Adrenal gland (tissue), 12 donors: Measurements from ENCODE around the gene ZNF652. TPM values are rescaled to one million over a fixed set of nuclear protein-coding genes. Genes with fewer than 3 reads are reported as not detected.

Experiments
- DNase-seq, 7 donors: peaks; one replicate each; pipeline ENCODE4 v3.0.0-alpha.2; 2019 to 2020
- H3K27ac ChIP-seq, 5 donors: fragments of 200-600 bp; sonication (generic) in 4 of 5; 1 replicate in 3 of 5; 2 replicates in 2 of 5; pipeline versions ENCODE4 v1.5.1 to v1.8.0; 2016 to 2020; ENCODE audit warnings: mild to moderate bottlenecking in 1 of 5
- H3K27me3 ChIP-seq: fragments of 200-600 bp; 2 replicates; pipeline ENCODE4 v1.8.0; 2021
- H3K36me3 ChIP-seq, 2 donors: fragments of 200-600 bp; replicated peaks in 1 of 2; 1 replicate in 1 of 2; 2 replicates in 1 of 2; pipeline versions ENCODE4 v1.5.1 to v1.8.0; 2018 to 2022
- H3K4me1 ChIP-seq, 2 donors: fragments of 200-600 bp; replicated peaks in 1 of 2; 1 replicate in 1 of 2; 2 replicates in 1 of 2; pipeline versions ENCODE4 v1.5.1 to v1.8.0; 2018 to 2021
- H3K4me3 ChIP-seq, 4 donors: fragments of 200-600 bp; sonication (generic) in 3 of 4; one replicate each; pipeline ENCODE4 v1.5.1; 2016 to 2018
- H3K9me3 ChIP-seq, 3 donors: fragments of 200-600 bp; sonication (generic) in 1 of 3; replicated peaks in 1 of 3; 1 replicate in 2 of 3; 2 replicates in 1 of 3; pipeline versions ENCODE4 v1.5.1 to v1.8.0; 2016 to 2021
- POLR2A ChIP-seq, 2 donors: fragments of 450-650 bp; IDR thresholded peaks; one replicate each; pipeline ENCODE4 v1.6.1; 2017; ENCODE audit warnings: antibody characterized with exemption in 2 of 2, mild to moderate bottlenecking in 2 of 2, moderate library complexity in 1 of 2
- WGBS, 4 donors: extraction: QIAGEN DNeasy Blood & Tissue Kit in 2 of 4; methylation state at CpG; one replicate each; pipeline versions ENCODE4 v1.1.5 to v1.1.7; 2013 to 2017; 5-methylcytosine and 5-hydroxymethylcytosine counted together
- intact Hi-C, 2 donors: fragments of 100-400 bp; cut with DNase I; formaldehyde crosslinking; loops; one replicate each; pipeline versions ENCODE4 v1.14.1 to v1.15.0; 2022 to 2023
- polyA plus RNA-seq, 3 donors: library from polyadenylated mRNA; stranded (reverse); fragments of 200-250 nt in 2 of 3; fragments of 350-450 nt in 1 of 3; fragmentation: Illumina TruSeq in 1 of 3; extraction: RNeasy Lipid Tissue Mini Kit (QIAGEN cat#74804) in 1 of 3; gene quantifications; one replicate each; pipeline ENCODE4 v1.2.3, GENCODE V29; 2013 to 2014
- total RNA-seq, 9 donors: library from RNA; depleted of rRNA in 4 of 9; stranded (reverse); fragments of >200 nt in 4 of 9; fragments of 120-200 nt in 1 of 9; fragmentation: NEBNext Ultra II Directional in 1 of 9; extraction: Animal tissue kit (Norgen Biotek cat#: 25700) in 1 of 9; gene quantifications; one replicate each; pipeline versions ENCODE4 v1.1.0 to v1.2.4, GENCODE V29; 2013 to 2023
- TF ChIP-seq, protein P1 (sequence below), 6 experiments: fragments of 450-650 bp in 4 of 6; fragments of 200-600 bp in 2 of 6; sonication (generic) in 1 of 6; IDR thresholded peaks; 1 replicate in 5 of 6; 2 replicates in 1 of 6; pipeline versions ENCODE4 v1.5.1 to v1.8.0; 2016 to 2021; ENCODE audit warnings: antibody characterized with exemption in 6 of 6, mild to moderate bottlenecking in 2 of 6, moderate library complexity in 1 of 6
- donor health status: healthy with polysubstance abuse.
- donor health status: Bipolar disorder and iron deficiency.
- donor health status: DM: yes; HTN: yes; CAD: no.
- donor health status: DM: no; HTN: no; CAD: no.
- donor health status: DM: no; HTN: no; CAD: no.
- donor health status: DM: yes; HTN: yes; CAD: no.

ZNF652 gene
- total and polyA plus RNA-seq, 12 donors = 22.7 to 58.7 (median 48.1) TPM

DNA sequence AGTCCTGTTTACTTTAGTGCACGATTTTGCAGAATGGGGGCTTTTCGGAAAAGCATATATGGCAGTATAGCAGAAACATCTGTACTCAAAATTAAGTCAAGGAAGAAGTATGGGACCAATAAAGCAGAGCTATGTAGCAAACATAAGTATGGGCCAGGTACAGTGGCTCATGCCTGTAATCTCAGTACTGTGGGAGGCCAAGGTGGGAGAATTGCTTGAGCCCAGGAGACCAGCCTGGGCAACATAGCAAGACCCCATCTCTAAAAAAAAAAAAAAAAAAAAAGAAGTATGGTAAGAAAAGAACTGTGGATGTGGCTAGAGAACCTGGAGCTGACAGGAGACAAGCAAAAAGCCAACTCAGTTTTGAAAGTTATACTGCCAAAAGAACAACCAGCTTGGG, 36.1 kb downstream of the ZNF652 start:
- H3K36me3 ChIP-seq = no peaks in the 10 kb centered on the region
- no peaks in the 10 kb centered on the region for H3K27me3 ChIP-seq
- intact Hi-C loops = no loop called here
- DNase-seq = no peak
- H3K4me1 ChIP-seq = peaks cover 5 to 8% of the 10 kb centered on the region in 2 donors
- 93 to 98% (median 96%) methylated on average over 2 of the region's 2 CpGs for WGBS, 4 donors
- H3K27ac ChIP-seq = no peak overlapping the region
- no peak for TF ChIP-seq POLR2A (IDR thresholded peaks at IDR 0.05)
- TF ChIP-seq, protein P1, sequence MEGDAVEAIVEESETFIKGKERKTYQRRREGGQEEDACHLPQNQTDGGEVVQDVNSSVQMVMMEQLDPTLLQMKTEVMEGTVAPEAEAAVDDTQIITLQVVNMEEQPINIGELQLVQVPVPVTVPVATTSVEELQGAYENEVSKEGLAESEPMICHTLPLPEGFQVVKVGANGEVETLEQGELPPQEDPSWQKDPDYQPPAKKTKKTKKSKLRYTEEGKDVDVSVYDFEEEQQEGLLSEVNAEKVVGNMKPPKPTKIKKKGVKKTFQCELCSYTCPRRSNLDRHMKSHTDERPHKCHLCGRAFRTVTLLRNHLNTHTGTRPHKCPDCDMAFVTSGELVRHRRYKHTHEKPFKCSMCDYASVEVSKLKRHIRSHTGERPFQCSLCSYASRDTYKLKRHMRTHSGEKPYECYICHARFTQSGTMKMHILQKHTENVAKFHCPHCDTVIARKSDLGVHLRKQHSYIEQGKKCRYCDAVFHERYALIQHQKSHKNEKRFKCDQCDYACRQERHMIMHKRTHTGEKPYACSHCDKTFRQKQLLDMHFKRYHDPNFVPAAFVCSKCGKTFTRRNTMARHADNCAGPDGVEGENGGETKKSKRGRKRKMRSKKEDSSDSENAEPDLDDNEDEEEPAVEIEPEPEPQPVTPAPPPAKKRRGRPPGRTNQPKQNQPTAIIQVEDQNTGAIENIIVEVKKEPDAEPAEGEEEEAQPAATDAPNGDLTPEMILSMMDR (IDR thresholded peaks at IDR 0.05) = no peak
- no peak overlapping the region for H3K4me3 ChIP-seq
- no peaks in the 10 kb centered on the region for H3K9me3 ChIP-seq

DNA sequence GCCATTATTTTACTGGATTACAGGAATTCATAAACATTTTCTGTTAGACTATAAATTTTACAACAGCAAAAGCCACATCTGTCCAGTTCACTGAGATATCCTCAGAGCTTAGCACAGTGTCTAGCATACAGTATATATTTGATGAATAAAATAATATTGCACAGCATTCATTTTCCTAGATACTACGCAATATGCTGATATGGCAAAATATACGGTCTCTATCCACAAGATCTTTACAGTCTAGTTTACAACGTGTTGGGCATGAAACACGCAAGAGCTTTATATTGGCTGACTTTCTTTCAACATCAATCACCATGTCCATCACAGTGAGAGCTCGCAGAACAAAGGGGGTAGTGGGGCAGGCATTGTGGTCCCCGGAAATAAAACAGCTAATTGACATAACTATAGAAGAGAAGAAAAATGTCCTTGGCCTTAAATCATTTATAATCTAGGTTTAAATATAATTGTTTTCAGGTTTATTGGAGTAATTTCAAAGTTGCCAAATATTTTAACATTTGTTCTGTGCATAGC, 43.5 kb downstream of the ZNF652 start:
- no peaks in the 10 kb centered on the region for H3K9me3 ChIP-seq
- 75 to 85% (median 80%) methylated on average over 6 of the region's 6 CpGs for WGBS, 4 donors
- peaks cover 5 to 8% of the 10 kb centered on the region in 2 donors for H3K4me1 ChIP-seq
- H3K36me3 ChIP-seq = no peaks in the 10 kb centered on the region
- no peak for DNase-seq
- no peak overlapping the region for H3K4me3 ChIP-seq
- TF ChIP-seq POLR2A (IDR thresholded peaks at IDR 0.05) = no peak
- TF ChIP-seq, protein P1 (IDR thresholded peaks at IDR 0.05) = no peak
- no peaks in the 10 kb centered on the region for H3K27me3 ChIP-seq
- intact Hi-C loops = loop anchor here in 1 of 2 donors (5.0 kb wide), 1 partner anchor 79 kb away; no protein-coding TSS in a partner anchor
- no peak overlapping the region for H3K27ac ChIP-seq

DNA sequence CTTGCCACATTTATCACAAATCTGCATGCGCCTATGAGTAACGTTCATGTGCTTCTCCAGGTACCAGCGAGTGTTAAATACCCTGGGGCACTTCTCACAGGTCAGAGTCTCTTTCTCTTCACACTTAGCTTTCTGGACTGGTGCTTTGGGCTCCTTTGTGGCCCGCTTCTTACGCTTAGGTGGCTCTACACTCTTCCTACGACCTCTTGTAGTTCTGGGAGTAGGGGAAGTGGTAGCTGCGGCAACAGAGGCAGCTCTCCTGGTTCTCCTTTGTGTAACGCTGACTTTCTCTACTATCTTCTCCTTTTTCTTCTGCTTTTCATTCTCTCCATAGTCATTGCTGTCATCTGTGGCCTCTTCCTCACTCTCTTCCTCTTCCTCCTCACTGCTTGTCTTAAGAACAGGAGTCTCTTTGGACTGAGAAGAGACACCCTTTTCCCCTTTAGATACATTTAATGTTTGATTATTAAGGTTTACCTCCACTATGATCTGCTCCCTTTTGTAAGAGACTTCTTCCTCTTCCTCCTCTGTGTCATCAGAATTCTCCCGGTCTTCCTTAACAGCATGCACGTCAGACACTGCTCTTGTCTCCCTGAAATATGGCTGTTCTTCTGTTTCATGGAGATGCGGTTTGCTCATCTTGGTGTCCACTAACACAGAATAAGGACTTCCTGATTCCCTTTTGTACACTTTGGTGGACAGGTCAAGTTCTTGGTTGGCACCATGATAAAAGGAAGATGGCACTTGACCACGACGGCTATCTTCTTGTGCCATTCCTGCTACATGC, 45.0 kb downstream of the ZNF652 start:
- Histone ChIP-seq H3K36me3 (no peaks in the 10 kb centered on the region), H3K4me1 (peaks cover 5 to 8% of the 10 kb centered on the region in 2 donors), H3K27ac (peak overlapping the region in 2 of 5 donors; percentile 7 to 15), H3K4me3 (no peak overlapping the region), H3K27me3 (no peaks in the 10 kb centered on the region), H3K9me3 (no peaks in the 10 kb centered on the region)
- TF ChIP-seq, protein P1 (IDR thresholded peaks at IDR 0.05) = no peak
- no peak for TF ChIP-seq POLR2A (IDR thresholded peaks at IDR 0.05)
- WGBS, 4 donors = 76 to 81% (median 79%) methylated on average over 13 of the region's 13 CpGs
- intact Hi-C loops = loop anchor here in 1 of 2 donors (5.0 kb wide), 1 partner anchor 80 kb away; no protein-coding TSS in a partner anchor
- no peak for DNase-seq

DNA sequence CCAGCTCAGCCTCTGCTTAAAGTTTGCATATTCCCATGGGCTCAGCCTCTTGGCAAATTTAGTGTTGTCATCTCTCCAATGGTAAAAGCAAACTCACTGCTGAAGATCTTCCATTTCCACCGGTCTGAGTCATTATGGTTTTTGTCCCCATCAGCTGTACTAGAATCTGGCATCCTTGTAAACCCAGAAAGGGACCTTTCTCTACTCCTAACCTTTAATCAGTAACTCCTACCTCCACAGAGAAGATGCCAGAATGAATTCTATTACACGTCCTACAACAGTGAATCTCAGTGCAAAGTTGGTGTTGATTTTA, 45.8 kb downstream of the ZNF652 start:
- Histone ChIP-seq H3K4me3 (no peak overlapping the region), H3K27me3 (no peaks in the 10 kb centered on the region), H3K27ac (peak overlapping the region in 1 of 5 donors; percentile 4), H3K36me3 (peaks cover 0 to 6% of the 10 kb centered on the region in 2 donors), H3K9me3 (no peaks in the 10 kb centered on the region), H3K4me1 (peaks cover 5 to 8% of the 10 kb centered on the region in 2 donors)
- no peak for TF ChIP-seq POLR2A (IDR thresholded peaks at IDR 0.05)
- TF ChIP-seq, protein P1 (IDR thresholded peaks at IDR 0.05) = no peak
- intact Hi-C loops = loop anchor here in 1 of 2 donors (5.0 kb wide), 1 partner anchor 81 kb away; no protein-coding TSS in a partner anchor
- DNase-seq = no peak
- WGBS, 4 donors = 61 to 75% (median 70%) methylated on average over 2 of the region's 2 CpGs
